WTC11 (cell line): ENCODE measurements around the gene PGA5. TPM values are rescaled to one million over a fixed set of nuclear protein-coding genes. Genes with fewer than 3 reads are reported as not detected.
A peak's percentile ranks its signal among the peaks of the same experiment; 100 is the strongest.

ENCODE experiments used
- ATAC-seq: fragments of 200-7000 bp; cut with Tn5 transposase; 2 replicates; pipeline ENCODE4 v1.10.0; 2021; ENCODE audit warnings: mild to moderate bottlenecking, moderate library complexity
- CTCF ChIA-PET: fragments of 300-600 bp; sonication (Branson Sonifier 250); formaldehyde crosslinking; loops from one replicate; lab custom pipeline; 2021; ENCODE audit warnings: antibody characterized with exemption; lab: Charles Lee
- POLR2A ChIA-PET: fragments of 350-600 bp; sonication (Branson Sonifier 250); formaldehyde crosslinking; loops from one replicate; lab custom pipeline; 2021; ENCODE audit warnings: antibody characterized with exemption; lab: Charles Lee
- DNase-seq: peaks from one replicate; pipeline ENCODE4 v3.0.0; 2021; ENCODE audit warnings: low spot score
- H3K27ac Mint-ChIP-seq: 2 replicates; pipeline ENCODE4 v1.8.0; 2021; ENCODE audit warnings: mixed read lengths
- H3K27me3 Mint-ChIP-seq: 2 replicates; pipeline ENCODE4 v1.8.0; 2021; ENCODE audit warnings: low read depth, mild to moderate bottlenecking, moderate library complexity, mixed read lengths
- H3K36me3 Mint-ChIP-seq: 2 replicates; pipeline ENCODE4 v1.8.0; 2021; ENCODE audit warnings: mixed read lengths
- H3K4me1 Mint-ChIP-seq: 2 replicates; pipeline ENCODE4 v1.8.0; 2022; ENCODE audit warnings: mixed read lengths
- H3K4me3 Mint-ChIP-seq: 2 replicates; pipeline ENCODE4 v1.8.0; 2021; ENCODE audit warnings: mild to moderate bottlenecking, moderate library complexity, mixed read lengths
- H3K9me3 Mint-ChIP-seq: 2 replicates; pipeline ENCODE4 v1.8.0; 2021; ENCODE audit warnings: mixed read lengths
- ATF3 ChIP-seq: sonication (generic); formaldehyde crosslinking; conservative IDR thresholded peaks from 2 replicates; pipeline ENCODE4 v1.8.1; 2022; ENCODE audit warnings: mild to moderate bottlenecking, missing genetic modification reagents
- ATF6 ChIP-seq: sonication (generic); formaldehyde crosslinking; IDR thresholded peaks from 2 replicates; pipeline ENCODE4 v1.8.1; 2023; ENCODE audit warnings: mild to moderate bottlenecking, missing genetic modification reagents
- CDX4 ChIP-seq: fragments of 250-450 bp; sonication (Bioruptor Pico); IDR thresholded peaks from 2 replicates; pipeline ENCODE4 v1.9.0; 2021; ENCODE audit warnings: moderate library complexity, mild to moderate bottlenecking, inconsistent platforms, borderline replicate concordance
- E2F1 ChIP-seq: sonication (generic); formaldehyde crosslinking; IDR thresholded peaks from 2 replicates; pipeline ENCODE4 v1.8.0; 2022; ENCODE audit warnings: mild to moderate bottlenecking, missing genetic modification reagents
- FOXP4 ChIP-seq: sonication (generic); formaldehyde crosslinking; IDR thresholded peaks from 2 replicates; pipeline ENCODE4 v1.8.0; 2022; ENCODE audit warnings: mild to moderate bottlenecking, missing genetic modification reagents
- GABPB1 ChIP-seq: sonication (generic); formaldehyde crosslinking; IDR thresholded peaks from 2 replicates; pipeline ENCODE4 v1.8.1; 2023; ENCODE audit warnings: mild to moderate bottlenecking, missing genetic modification reagents
- GRHL2 ChIP-seq: fragments of 250-450 bp; sonication (Bioruptor Pico); IDR thresholded peaks from 2 replicates; pipeline ENCODE4 v1.8.0; 2022; ENCODE audit warnings: mild to moderate bottlenecking, moderate library complexity; ENCODE audit not compliant: insufficient replicate concordance, severe bottlenecking
- GTF2I ChIP-seq: fragments of 250-450 bp; sonication (Bioruptor Pico); conservative IDR thresholded peaks from 2 replicates; pipeline ENCODE4 v1.4.0; 2021; ENCODE audit warnings: mild to moderate bottlenecking
- NFYB ChIP-seq: sonication (generic); formaldehyde crosslinking; conservative IDR thresholded peaks from 2 replicates; pipeline ENCODE4 v1.8.0; 2022; ENCODE audit warnings: low read depth, missing genetic modification reagents
- PREB ChIP-seq: sonication (generic); formaldehyde crosslinking; IDR thresholded peaks from 2 replicates; pipeline ENCODE4 v1.8.1; 2022; ENCODE audit warnings: mild to moderate bottlenecking, missing genetic modification reagents, moderate library complexity, borderline replicate concordance
- TP53 ChIP-seq: sonication (generic); formaldehyde crosslinking; IDR thresholded peaks from 2 replicates; pipeline ENCODE4 v1.8.1; 2023; ENCODE audit warnings: mild to moderate bottlenecking, missing genetic modification reagents
- ZNF121 ChIP-seq: sonication (generic); formaldehyde crosslinking; IDR thresholded peaks from 2 replicates; pipeline ENCODE4 v1.8.0; 2023; ENCODE audit warnings: missing genetic modification reagents
- ZNF671 ChIP-seq: fragments of 250-450 bp; sonication (Bioruptor Pico); IDR thresholded peaks from 2 replicates; pipeline ENCODE4 v1.8.0; 2021; ENCODE audit warnings: mild to moderate bottlenecking
- total RNA-seq: library from RNA; stranded (reverse); gene quantifications from 3 replicates; pipeline ENCODE4 v1.2.3, GENCODE V29; 2021
- TF ChIP-seq, protein P1 (sequence below): sonication (generic); formaldehyde crosslinking; IDR thresholded peaks from 2 replicates; pipeline ENCODE4 v1.8.1; 2023; ENCODE audit warnings: mild to moderate bottlenecking, moderate library complexity, missing genetic modification reagents
- TF ChIP-seq, protein P2 (sequence below): sonication (generic); formaldehyde crosslinking; IDR thresholded peaks from 2 replicates; pipeline ENCODE4 v1.8.0; 2022; ENCODE audit warnings: mild to moderate bottlenecking, missing genetic modification reagents

PGA5 gene
- total RNA-seq, 1 experiment from 2014 or later: 0.35 TPM

DNA sequence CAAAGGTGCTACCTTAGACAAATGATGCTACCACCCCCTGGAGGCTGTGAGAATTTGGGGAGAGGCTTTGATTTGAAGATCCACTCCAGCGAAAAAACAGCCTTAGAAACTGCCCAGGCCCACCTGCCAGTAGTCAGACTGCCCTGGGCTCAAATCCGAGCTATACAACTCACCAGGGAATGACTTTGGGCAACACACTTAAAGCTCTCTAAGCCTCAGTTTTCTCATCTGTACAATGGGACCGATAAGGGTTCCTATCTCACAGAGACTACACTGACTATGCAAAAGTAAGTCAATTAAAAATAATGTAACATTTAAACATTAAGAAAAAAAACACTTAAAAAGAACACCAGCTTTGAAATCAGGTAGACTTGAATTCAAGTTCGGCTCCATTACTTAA is 34.2 kb downstream of the PGA5 start:
- no peak overlapping the region for H3K4me3 Mint-ChIP-seq
- no peak for ATAC-seq
- peaks cover 17% of the 10 kb centered on the region for H3K4me1 Mint-ChIP-seq
- POLR2A ChIA-PET: no interaction called here
- H3K9me3 Mint-ChIP-seq: no peaks in the 10 kb centered on the region
- H3K27me3 Mint-ChIP-seq: no peaks in the 10 kb centered on the region
- H3K36me3 Mint-ChIP-seq: peaks cover 7% of the 10 kb centered on the region
- no peak overlapping the region for H3K27ac Mint-ChIP-seq
- CTCF ChIA-PET: no interaction called here
- DNase-seq: no peak
- TF ChIP-seq E2F1: no peak
- no peak for TF ChIP-seq GTF2I (CRISPR knock-in tag)
- TF ChIP-seq, protein P1, sequence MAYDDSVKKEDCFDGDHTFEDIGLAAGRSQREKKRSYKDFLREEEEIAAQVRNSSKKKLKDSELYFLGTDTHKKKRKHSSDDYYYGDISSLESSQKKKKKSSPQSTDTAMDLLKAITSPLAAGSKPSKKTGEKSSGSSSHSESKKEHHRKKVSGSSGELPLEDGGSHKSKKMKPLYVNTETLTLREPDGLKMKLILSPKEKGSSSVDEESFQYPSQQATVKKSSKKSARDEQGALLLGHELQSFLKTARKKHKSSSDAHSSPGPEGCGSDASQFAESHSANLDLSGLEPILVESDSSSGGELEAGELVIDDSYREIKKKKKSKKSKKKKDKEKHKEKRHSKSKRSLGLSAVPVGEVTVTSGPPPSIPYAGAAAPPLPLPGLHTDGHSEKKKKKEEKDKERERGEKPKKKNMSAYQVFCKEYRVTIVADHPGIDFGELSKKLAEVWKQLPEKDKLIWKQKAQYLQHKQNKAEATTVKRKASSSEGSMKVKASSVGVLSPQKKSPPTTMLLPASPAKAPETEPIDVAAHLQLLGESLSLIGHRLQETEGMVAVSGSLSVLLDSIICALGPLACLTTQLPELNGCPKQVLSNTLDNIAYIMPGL: no peak
- TF ChIP-seq ATF3: no peak
- TF ChIP-seq PREB (CRISPR knock-in tag): no peak
- no peak for TF ChIP-seq ATF6
- TF ChIP-seq NFYB (CRISPR knock-in tag): no peak
- TF ChIP-seq FOXP4 (CRISPR knock-in tag): no peak
- no peak for TF ChIP-seq GABPB1 (CRISPR knock-in tag)
- no peak for TF ChIP-seq GRHL2 (CRISPR knock-in tag)

GRCh38 chr11:61277186-61278000 is 36.4 kb downstream of the PGA5 start:
- Mint-ChIP-seq H3K36me3 (peaks cover 11% of the 10 kb centered on the region), H3K27me3 (no peaks in the 10 kb centered on the region; the same call in 1 of the 2 replicates), H3K4me3 (no peak overlapping the region), H3K27ac (no peak overlapping the region), H3K9me3 (no peaks in the 10 kb centered on the region), H3K4me1 (peaks cover 31% of the 10 kb centered on the region)
- ATAC-seq (no peak), DNase-seq (no peak)
- TF ChIP-seq CDX4 (no peak), TP53 (CRISPR knock-in tag) (no peak), ZNF121 (CRISPR knock-in tag) (peak; percentile 18; the same call in 1 of the 2 replicates), GTF2I (CRISPR knock-in tag) (no peak), E2F1 (no peak), ZNF671 (CRISPR knock-in tag) (no peak)
- TF ChIP-seq, protein P2, sequence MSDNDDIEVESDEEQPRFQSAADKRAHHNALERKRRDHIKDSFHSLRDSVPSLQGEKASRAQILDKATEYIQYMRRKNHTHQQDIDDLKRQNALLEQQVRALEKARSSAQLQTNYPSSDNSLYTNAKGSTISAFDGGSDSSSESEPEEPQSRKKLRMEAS (CRISPR knock-in tag): no peak
- CTCF ChIA-PET: interaction anchor here (0.8 to 1.2 kb wide), 4 partner anchors 13 to 108 kb away, joined by 3 to 5 read pairs (median 3); no protein-coding TSS in a partner anchor
- POLR2A ChIA-PET: no interaction called here
